Hematopoietic multipotent progenitor cell treated with erythropoietin and hydrocortisone succinate and interleukin-3 and kit ligand, for 4 days (in vitro differentiated cells): ENCODE data around the gene STXBP6.

Source experiments
- DNase-seq: peaks from one replicate; pipeline ENCODE4 v3.0.0-alpha.2; 2015

STXBP6 gene

GRCh38 chr14:24911324-24912109, 138.4 kb downstream of the STXBP6 start:
- peak; percentile 92 for DNase-seq

GRCh38 chr14:24910408-24910986, 139.4 kb downstream of the STXBP6 start:
- DNase-seq: no peak

GRCh38 chr14:24909523-24910302, 140.2 kb downstream of the STXBP6 start:
- DNase-seq: no peak

GRCh38 chr14:24908592-24909236, 141.2 kb downstream of the STXBP6 start:
- no peak for DNase-seq

- DNase-seq: no peak
Measured at GRCh38 chr14:24904533-24904932, 145.4 kb downstream of the STXBP6 start.

- DNase-seq: no peak
Measured at GRCh38 chr14:24903337-24903736, 146.6 kb downstream of the STXBP6 start.

- DNase-seq: no peak
Measured at GRCh38 chr14:24900269-24901100, 149.5 kb downstream of the STXBP6 start.

GRCh38 chr14:24897793-24898192, 152.2 kb downstream of the STXBP6 start:
- no peak for DNase-seq

- peak; percentile 44 for DNase-seq
Measured at GRCh38 chr14:24895622-24896021, 154.3 kb downstream of the STXBP6 start.

- no peak for DNase-seq
Measured at GRCh38 chr14:24895243-24895583, 154.7 kb downstream of the STXBP6 start.

GRCh38 chr14:24894583-24895242, 155.2 kb downstream of the STXBP6 start:
- DNase-seq: no peak

GRCh38 chr14:24892497-24893051, 157.4 kb downstream of the STXBP6 start:
- DNase-seq: no peak

- no peak for DNase-seq
Measured at GRCh38 chr14:24891987-24892496, 157.9 kb downstream of the STXBP6 start.

- DNase-seq: no peak
Measured at GRCh38 chr14:24890716-24891115, 159.2 kb downstream of the STXBP6 start.

- no peak for DNase-seq
Measured at GRCh38 chr14:24889843-24890242, 160.1 kb downstream of the STXBP6 start.

- no peak for DNase-seq
Measured at GRCh38 chr14:24888532-24888931, 161.4 kb downstream of the STXBP6 start.

GRCh38 chr14:24887623-24888304, 162.2 kb downstream of the STXBP6 start:
- DNase-seq: peak; percentile 33

- DNase-seq: no peak
Measured at GRCh38 chr14:24885410-24885913, 164.5 kb downstream of the STXBP6 start.

GRCh38 chr14:24883576-24883975, 166.4 kb downstream of the STXBP6 start:
- DNase-seq: no peak

GRCh38 chr14:24881116-24881893, 168.6 kb downstream of the STXBP6 start:
- DNase-seq: no peak
